Caco-2 (cell line): ENCODE data around the gene SPG7. TPM values are rescaled to one million over a fixed set of nuclear protein-coding genes. Genes with fewer than 3 reads are reported as not detected.

ENCODE experiments used
- BruUV-seq: library from RNA; stranded (reverse); fragments of 400-500 nt; replicated peaks from 2 replicates; lab custom pipeline; 2021; lab: Mats Ljungman, UMichigan
- CTCF ChIA-PET: fragments of 300-600 bp; sonication (Branson Sonifier 250); formaldehyde crosslinking; loops from one replicate; lab custom pipeline; 2022; ENCODE audit warnings: antibody characterized with exemption; lab: Charles Lee
- POLR2A ChIA-PET: fragments of 300-600 bp; sonication (Branson Sonifier 250); formaldehyde crosslinking; loops from one replicate; lab custom pipeline; 2022; ENCODE audit warnings: antibody characterized with exemption; lab: Charles Lee
- DNase-seq, 2 experiments: peaks; one replicate each; pipeline versions ENCODE4 v3.0.0 to v3.0.0-alpha.2; 2020 to 2022
- H3K27me3 ChIP-seq: replicated peaks from 2 replicates; pipeline ENCODE4 v1.6.0; 2011; ENCODE audit warnings: low read length; ENCODE audit not compliant: control insufficient read depth, insufficient read depth
- H3K36me3 ChIP-seq: 2 replicates; pipeline ENCODE4 v1.5.1; 2011; ENCODE audit warnings: low read length; ENCODE audit not compliant: control insufficient read depth, insufficient read depth
- H3K4me1 ChIP-seq: fragments of 250-450 bp; sonication (Bioruptor Pico); 2 replicates; pipeline ENCODE4 v1.5.1; 2020; ENCODE audit warnings: mild to moderate bottlenecking
- H3K4me3 ChIP-seq: 2 replicates; pipeline ENCODE4 v1.5.1; 2011; ENCODE audit warnings: low read depth, mild to moderate bottlenecking, control low read depth, low read length
- H3K9me3 ChIP-seq: fragments of 250-450 bp; sonication (Bioruptor Pico); 2 replicates; pipeline ENCODE4 v1.5.1; 2020; ENCODE audit warnings: mild to moderate bottlenecking, moderate library complexity
- H3K27ac Mint-ChIP-seq: one replicate; pipeline ENCODE4 v1.8.0; 2022; ENCODE audit warnings: mixed read lengths; ENCODE audit not compliant: unreplicated experiment
- H3K27me3 Mint-ChIP-seq: one replicate; pipeline ENCODE4 v1.8.0; 2022; ENCODE audit warnings: mixed read lengths; ENCODE audit not compliant: insufficient read depth, unreplicated experiment
- H3K36me3 Mint-ChIP-seq: one replicate; pipeline ENCODE4 v1.8.0; 2022; ENCODE audit warnings: mild to moderate bottlenecking, mixed read lengths; ENCODE audit not compliant: insufficient read depth, unreplicated experiment
- H3K4me1 Mint-ChIP-seq: one replicate; pipeline ENCODE4 v1.8.0; 2022; ENCODE audit warnings: low read depth, mixed read lengths; ENCODE audit not compliant: unreplicated experiment
- H3K4me3 Mint-ChIP-seq: one replicate; pipeline ENCODE4 v1.8.0; 2022; ENCODE audit warnings: mild to moderate bottlenecking, moderate library complexity, mixed read lengths; ENCODE audit not compliant: unreplicated experiment
- H3K9me3 Mint-ChIP-seq: one replicate; pipeline ENCODE4 v1.8.0; 2022; ENCODE audit warnings: mixed read lengths; ENCODE audit not compliant: unreplicated experiment
- intact Hi-C: fragments of 100-400 bp; cut with micrococcal nuclease; formaldehyde crosslinking; loops from one replicate; pipeline ENCODE4 v1.10.0; 2022; ENCODE audit not compliant: unreplicated experiment
- total RNA-seq: library from RNA; stranded (reverse); gene quantifications from 2 replicates; pipeline ENCODE4 v1.2.3, GENCODE V29; 2022
- TF ChIP-seq, protein P1 (sequence below), 2 experiments: fragments of 200-600 bp in 1 of 2; IDR thresholded peaks; 1 replicate in 1 of 2; 2 replicates in 1 of 2; pipeline versions ENCODE4 v1.5.1 to v1.8.0; 2011 to 2022; ENCODE audit warnings: antibody characterized with exemption in 1 of 2, control low read depth in 1 of 2, inconsistent platforms in 1 of 2, low read depth in 1 of 2, low read length in 1 of 2, mild to moderate bottlenecking in 1 of 2, moderate library complexity in 1 of 2; ENCODE audit not compliant: insufficient read depth in 1 of 2, severe bottlenecking in 1 of 2, unreplicated experiment in 1 of 2

The SPG7 gene
- total RNA-seq, 1 experiment from 2014 or later = 159 TPM

DNA sequence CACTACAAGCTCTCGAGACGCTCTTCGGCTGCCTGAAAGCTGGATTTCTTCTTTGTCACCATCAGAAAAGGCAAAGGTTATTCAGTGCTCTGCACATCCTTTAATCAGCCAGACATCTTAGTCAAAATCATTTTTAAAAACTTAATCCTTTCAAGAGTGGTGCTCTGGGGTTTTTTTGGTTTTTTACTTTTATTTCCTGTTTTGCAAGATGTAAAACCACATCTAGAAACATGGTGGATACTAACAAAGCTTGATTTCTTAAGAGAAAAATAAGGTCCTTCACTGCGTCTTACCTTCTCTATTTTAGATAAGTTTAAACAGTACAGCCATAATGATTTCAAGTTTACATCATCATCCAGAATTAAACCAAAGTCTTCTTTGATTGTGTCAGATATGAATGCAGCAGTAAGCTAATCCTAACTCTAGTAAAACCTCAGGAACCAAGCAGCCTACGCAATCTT lies 24.1 kb upstream of the SPG7 start:
- ChIA-PET POLR2A (no interaction called here), CTCF (interaction anchor here (0.5 kb wide), 1 partner anchor 207 kb away, joined by 3 read pairs; no protein-coding TSS in a partner anchor)
- BruUV-seq = no TSS peak
- Mint-ChIP-seq H3K4me3 (no peak overlapping the region), H3K4me1 (peaks cover 65% of the 10 kb centered on the region), H3K27ac (no peak overlapping the region), H3K36me3 (peaks cover 88% of the 10 kb centered on the region), H3K9me3 (no peaks in the 10 kb centered on the region), H3K27me3 (no peaks in the 10 kb centered on the region)
- TF ChIP-seq, protein P1, sequence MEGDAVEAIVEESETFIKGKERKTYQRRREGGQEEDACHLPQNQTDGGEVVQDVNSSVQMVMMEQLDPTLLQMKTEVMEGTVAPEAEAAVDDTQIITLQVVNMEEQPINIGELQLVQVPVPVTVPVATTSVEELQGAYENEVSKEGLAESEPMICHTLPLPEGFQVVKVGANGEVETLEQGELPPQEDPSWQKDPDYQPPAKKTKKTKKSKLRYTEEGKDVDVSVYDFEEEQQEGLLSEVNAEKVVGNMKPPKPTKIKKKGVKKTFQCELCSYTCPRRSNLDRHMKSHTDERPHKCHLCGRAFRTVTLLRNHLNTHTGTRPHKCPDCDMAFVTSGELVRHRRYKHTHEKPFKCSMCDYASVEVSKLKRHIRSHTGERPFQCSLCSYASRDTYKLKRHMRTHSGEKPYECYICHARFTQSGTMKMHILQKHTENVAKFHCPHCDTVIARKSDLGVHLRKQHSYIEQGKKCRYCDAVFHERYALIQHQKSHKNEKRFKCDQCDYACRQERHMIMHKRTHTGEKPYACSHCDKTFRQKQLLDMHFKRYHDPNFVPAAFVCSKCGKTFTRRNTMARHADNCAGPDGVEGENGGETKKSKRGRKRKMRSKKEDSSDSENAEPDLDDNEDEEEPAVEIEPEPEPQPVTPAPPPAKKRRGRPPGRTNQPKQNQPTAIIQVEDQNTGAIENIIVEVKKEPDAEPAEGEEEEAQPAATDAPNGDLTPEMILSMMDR (IDR thresholded peaks at IDR 0.05; ENCODE audit: insufficient read depth in 1 of 2, low read depth in 1 of 2, low read length in 1 of 2, severe bottlenecking in 1 of 2, unreplicated experiment in 1 of 2) = no peak
- Histone ChIP-seq H3K9me3 (no peaks in the 10 kb centered on the region), H3K36me3 (no peaks in the 10 kb centered on the region; the same call in 1 of the 2 replicates), H3K27me3 (no peaks in the 10 kb centered on the region), H3K4me1 (peaks cover 46% of the 10 kb centered on the region), H3K4me3 (no peak overlapping the region)
- intact Hi-C loops = no loop called here
- DNase-seq = no peak

DNA sequence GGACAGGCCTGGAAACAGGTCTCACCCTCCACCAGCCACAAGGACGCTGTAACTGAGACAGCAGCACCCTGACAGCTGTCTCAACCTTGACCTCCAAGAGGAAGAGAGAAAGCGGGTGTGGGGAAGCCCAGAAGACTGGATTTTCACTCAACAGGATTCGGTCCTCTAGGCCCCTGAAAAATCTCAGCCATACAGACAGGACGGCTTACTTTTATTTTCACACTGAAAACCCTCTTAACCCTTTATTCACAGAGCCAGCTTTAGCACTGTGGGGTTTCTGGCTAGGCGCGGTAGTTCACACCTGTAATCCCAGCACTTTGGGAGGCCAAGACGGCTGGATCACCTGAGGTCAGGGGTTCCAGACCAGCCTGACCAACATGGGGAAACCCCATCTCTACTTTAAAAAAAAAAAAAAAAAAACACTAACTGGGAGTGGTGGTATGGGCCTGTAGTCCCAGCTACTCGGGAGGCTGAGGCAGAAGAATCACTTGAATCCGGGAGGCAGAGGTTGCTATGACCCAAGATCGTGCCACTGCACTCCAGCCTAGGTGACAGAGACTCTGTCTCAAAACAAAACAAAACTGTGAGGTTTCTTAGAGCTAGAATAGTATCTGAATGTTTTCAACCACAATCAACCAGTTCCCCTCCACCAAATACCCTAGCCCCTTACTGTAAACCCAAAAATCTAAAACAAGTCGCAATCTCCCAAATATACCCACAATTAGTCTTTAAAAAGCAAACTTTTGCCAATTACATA lies 23.1 kb upstream of the SPG7 start:
- peaks cover 84% of the 10 kb centered on the region for H3K36me3 Mint-ChIP-seq
- Histone ChIP-seq H3K27me3 (no peaks in the 10 kb centered on the region), H3K9me3 (no peaks in the 10 kb centered on the region), H3K4me3 (no peak overlapping the region), H3K36me3 (no peaks in the 10 kb centered on the region; the same call in 1 of the 2 replicates), H3K4me1 (peaks cover 39% of the 10 kb centered on the region)
- no TSS peak for BruUV-seq
- POLR2A ChIA-PET = no interaction called here
- TF ChIP-seq, protein P1 (IDR thresholded peaks at IDR 0.05; ENCODE audit: insufficient read depth in 1 of 2, low read depth in 1 of 2, low read length in 1 of 2, severe bottlenecking in 1 of 2, unreplicated experiment in 1 of 2) = no peak
- H3K4me1 Mint-ChIP-seq = peaks cover 65% of the 10 kb centered on the region
- DNase-seq = no peak
- no peaks in the 10 kb centered on the region for H3K9me3 Mint-ChIP-seq
- H3K27ac Mint-ChIP-seq = peak overlapping the region; percentile 53
- intact Hi-C loops = no loop called here
- H3K4me3 Mint-ChIP-seq = no peak overlapping the region
- CTCF ChIA-PET = interaction anchor here (0.7 kb wide), 1 partner anchor 150 kb away, joined by 4 read pairs; no protein-coding TSS in a partner anchor
- H3K27me3 Mint-ChIP-seq = no peaks in the 10 kb centered on the region

DNA sequence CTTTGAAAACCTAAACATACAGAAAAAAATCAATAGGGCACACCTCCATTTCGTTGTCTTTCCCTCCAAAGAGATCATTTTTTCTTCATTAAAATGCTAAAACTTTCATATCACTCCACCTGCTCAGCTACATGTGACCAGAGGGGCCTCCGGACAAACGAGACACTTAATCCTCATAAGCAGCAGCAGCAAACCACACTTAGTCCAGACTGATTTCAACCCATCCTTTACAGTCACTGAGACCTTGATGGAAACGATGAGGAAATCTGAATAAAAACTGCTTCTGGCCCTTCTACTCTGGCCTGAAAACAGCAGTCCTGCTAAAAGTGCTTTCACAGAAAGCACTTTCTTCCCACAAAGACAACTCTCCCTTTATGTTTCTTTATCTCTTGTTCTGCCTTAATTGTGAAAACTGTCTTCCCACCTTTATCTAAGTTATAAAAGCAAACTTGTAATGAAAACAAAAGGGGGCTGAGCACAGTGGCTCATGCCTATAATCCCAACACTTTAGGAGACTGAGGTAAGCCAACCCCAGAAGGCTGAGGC lies 22.4 kb upstream of the SPG7 start:
- Mint-ChIP-seq H3K27me3 (no peaks in the 10 kb centered on the region), H3K4me3 (no peak overlapping the region), H3K27ac (peak overlapping the region; percentile 53), H3K9me3 (no peaks in the 10 kb centered on the region), H3K4me1 (peaks cover 60% of the 10 kb centered on the region), H3K36me3 (peaks cover 83% of the 10 kb centered on the region)
- Histone ChIP-seq H3K4me3 (no peak overlapping the region), H3K27me3 (no peaks in the 10 kb centered on the region), H3K36me3 (no peaks in the 10 kb centered on the region; the same call in 1 of the 2 replicates), H3K4me1 (peaks cover 36% of the 10 kb centered on the region), H3K9me3 (no peaks in the 10 kb centered on the region)
- ChIA-PET CTCF (no interaction called here), POLR2A (no interaction called here)
- BruUV-seq = no TSS peak
- DNase-seq = no peak
- intact Hi-C loops = no loop called here
- TF ChIP-seq, protein P1 (IDR thresholded peaks at IDR 0.05; ENCODE audit: insufficient read depth in 1 of 2, low read depth in 1 of 2, low read length in 1 of 2, severe bottlenecking in 1 of 2, unreplicated experiment in 1 of 2) = no peak
